ENCODE measurements around the gene MRPS18A. TPM values are rescaled to one million over a fixed set of nuclear protein-coding genes. Genes with fewer than 3 reads are reported as not detected.
A peak's percentile ranks its signal among the peaks of the same experiment; 100 is the strongest.

Gene MRPS18A
- total and polyA plus RNA-seq, 2 donors (not counting 1 experiment from before 2014, with no cell fraction given): 39.6 to 46.3 TPM

GRCh38 chr6:43671011-43671800 lies 16.4 kb downstream of the MRPS18A start:
- Histone ChIP-seq H3K79me2 (ENCODE audit: control insufficient read depth, insufficient read depth, low read length) (no peaks in the 10 kb centered on the region), H3K9ac (ENCODE audit: low read length) (no peak overlapping the region), H2AFZ (ENCODE audit: insufficient read depth, low read depth, low read length, poor library complexity, severe bottlenecking) (no peak overlapping the region), H4K20me1 (ENCODE audit: control insufficient read depth, insufficient read depth, low read length, poor library complexity, severe bottlenecking) (peaks cover 3% of the 10 kb centered on the region), H3K4me1 (ENCODE audit: control insufficient read depth in 2 of 2, insufficient read depth in 2 of 2, low read length in 2 of 2) (peaks cover 13 to 15% of the 10 kb centered on the region in 2 donors), H3K4me2 (replicated peaks; ENCODE audit: low read depth, low read length, poor library complexity, severe bottlenecking) (no peak overlapping the region), H3K4me3 (ENCODE audit: control extremely low read depth in 1 of 5, extremely low read depth in 1 of 5, insufficient read depth in 1 of 5, low read depth in 2 of 5, low read length in 4 of 5) (no peak overlapping the region), H3K9me3 (ENCODE audit: control extremely low read depth in 1 of 3, control insufficient read depth in 2 of 3, insufficient read depth in 1 of 3, low read length in 2 of 3) (no peaks in the 10 kb centered on the region), H3K27me3 (replicated peaks in 1 of 4; ENCODE audit: control extremely low read depth in 1 of 4, control insufficient read depth in 3 of 4, insufficient read depth in 4 of 4, low read length in 3 of 4) (no peaks in the 10 kb centered on the region), H3K36me3 (replicated peaks in 1 of 2; ENCODE audit: control extremely low read depth in 1 of 2, control insufficient read depth in 1 of 2, extremely low read depth in 1 of 2, insufficient read depth in 2 of 2, low read length in 1 of 2) (peaks cover 5 to 45% of the 10 kb centered on the region in 2 experiments), H3K27ac (ENCODE audit: low read length in 2 of 2) (no peak overlapping the region)
- H3K27me3 Mint-ChIP-seq: no peaks in the 10 kb centered on the region
- 97% methylated on average over 8 of the region's 8 CpGs for WGBS (ENCODE audit: insufficient coverage)
- peaks cover 19% of the 10 kb centered on the region for H3K4me1 Mint-ChIP-seq
- no peaks in the 10 kb centered on the region for H3K9me3 Mint-ChIP-seq (ENCODE audit: insufficient read depth)
- no peak for DNase-seq
- ATAC-seq (ENCODE audit: low read depth): no peak
- POLR2A ChIA-PET: no interaction called here
- H3K27ac Mint-ChIP-seq: peak overlapping the region; percentile 2
- CTCF ChIA-PET: interaction anchor here (0.7 to 7.9 kb wide), 5 partner anchors 10 to 408 kb away, joined by 3 to 102 read pairs (median 10); partner anchors contain the start of gene VEGFA
- no peak overlapping the region for H3K4me3 Mint-ChIP-seq
- TF ChIP-seq EZH2 (IDR thresholded peaks at IDR 0.05; ENCODE audit: borderline replicate concordance, insufficient read depth, low read depth, low read length, poor library complexity, severe bottlenecking) (no peak), CTCF (IDR thresholded peaks at IDR 0.05) (no peak)
- intact Hi-C loops (cut with micrococcal nuclease): no loop called here

DNA sequence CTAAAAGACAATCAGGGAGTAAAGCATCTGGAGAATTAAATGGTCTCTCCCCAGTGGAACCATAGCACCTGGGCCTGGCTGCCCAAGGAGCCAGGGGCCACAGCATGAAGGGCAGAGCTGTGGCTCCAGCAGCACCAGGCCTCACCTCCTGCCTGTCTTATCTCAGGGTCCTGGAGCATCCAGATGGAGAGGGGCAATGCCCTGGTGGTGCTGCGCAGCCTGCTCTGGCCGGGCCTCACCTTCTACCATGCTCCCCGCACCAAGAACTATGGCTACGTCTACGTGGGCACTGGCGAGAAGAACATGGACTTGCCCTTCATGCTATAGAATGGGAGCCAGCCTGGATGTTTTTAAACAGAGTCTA lies 17.0 kb downstream of the MRPS18A start:
- WGBS (ENCODE audit: insufficient coverage): 100% methylated on average over 6 of the region's 6 CpGs
- Histone ChIP-seq H3K4me3 (ENCODE audit: control extremely low read depth in 1 of 5, extremely low read depth in 1 of 5, insufficient read depth in 1 of 5, low read depth in 2 of 5, low read length in 4 of 5) (no peak overlapping the region), H3K9me3 (ENCODE audit: control extremely low read depth in 1 of 3, control insufficient read depth in 2 of 3, insufficient read depth in 1 of 3, low read length in 2 of 3) (no peaks in the 10 kb centered on the region), H3K36me3 (replicated peaks in 1 of 2; ENCODE audit: control extremely low read depth in 1 of 2, control insufficient read depth in 1 of 2, extremely low read depth in 1 of 2, insufficient read depth in 2 of 2, low read length in 1 of 2) (peaks cover 5 to 41% of the 10 kb centered on the region in 2 experiments), H3K4me1 (ENCODE audit: control insufficient read depth in 2 of 2, insufficient read depth in 2 of 2, low read length in 2 of 2) (peaks cover 13 to 15% of the 10 kb centered on the region in 2 donors), H3K27ac (ENCODE audit: low read length in 2 of 2) (no peak overlapping the region), H3K79me2 (ENCODE audit: control insufficient read depth, insufficient read depth, low read length) (no peaks in the 10 kb centered on the region), H3K9ac (ENCODE audit: low read length) (no peak overlapping the region), H3K4me2 (replicated peaks; ENCODE audit: low read depth, low read length, poor library complexity, severe bottlenecking) (no peak overlapping the region), H4K20me1 (ENCODE audit: control insufficient read depth, insufficient read depth, low read length, poor library complexity, severe bottlenecking) (no peaks in the 10 kb centered on the region), H2AFZ (ENCODE audit: insufficient read depth, low read depth, low read length, poor library complexity, severe bottlenecking) (no peak overlapping the region), H3K27me3 (replicated peaks in 1 of 4; ENCODE audit: control extremely low read depth in 1 of 4, control insufficient read depth in 3 of 4, insufficient read depth in 4 of 4, low read length in 3 of 4) (no peaks in the 10 kb centered on the region)
- ChIA-PET CTCF (interaction anchor here (0.8 to 7.9 kb wide), 4 partner anchors 98 to 409 kb away, joined by 3 to 102 read pairs (median 34); partner anchors contain the start of gene VEGFA), POLR2A (no interaction called here)
- intact Hi-C loops (cut with micrococcal nuclease): no loop called here
- ATAC-seq (ENCODE audit: low read depth) (no peak), DNase-seq (no peak)
- peaks cover 19% of the 10 kb centered on the region for H3K4me1 Mint-ChIP-seq
- no peaks in the 10 kb centered on the region for H3K27me3 Mint-ChIP-seq
- H3K27ac Mint-ChIP-seq: no peak overlapping the region
- no peak overlapping the region for H3K4me3 Mint-ChIP-seq
- H3K9me3 Mint-ChIP-seq (ENCODE audit: insufficient read depth): no peaks in the 10 kb centered on the region
- TF ChIP-seq CTCF (IDR thresholded peaks at IDR 0.05): no peak
- no peak for TF ChIP-seq EZH2 (IDR thresholded peaks at IDR 0.05; ENCODE audit: borderline replicate concordance, insufficient read depth, low read depth, low read length, poor library complexity, severe bottlenecking)

Data from B cell (primary cell).